GM03348 (cell line): ENCODE data around the gene CERS5.
A peak's percentile ranks its signal among the peaks of the same experiment; 100 is the strongest.

Source experiments
- DNase-seq: peaks from one replicate; pipeline ENCODE4 v3.0.0; 2012; ENCODE audit warnings: low spot score

CERS5 gene, protein sequence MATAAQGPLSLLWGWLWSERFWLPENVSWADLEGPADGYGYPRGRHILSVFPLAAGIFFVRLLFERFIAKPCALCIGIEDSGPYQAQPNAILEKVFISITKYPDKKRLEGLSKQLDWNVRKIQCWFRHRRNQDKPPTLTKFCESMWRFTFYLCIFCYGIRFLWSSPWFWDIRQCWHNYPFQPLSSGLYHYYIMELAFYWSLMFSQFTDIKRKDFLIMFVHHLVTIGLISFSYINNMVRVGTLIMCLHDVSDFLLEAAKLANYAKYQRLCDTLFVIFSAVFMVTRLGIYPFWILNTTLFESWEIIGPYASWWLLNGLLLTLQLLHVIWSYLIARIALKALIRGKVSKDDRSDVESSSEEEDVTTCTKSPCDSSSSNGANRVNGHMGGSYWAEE

DNA sequence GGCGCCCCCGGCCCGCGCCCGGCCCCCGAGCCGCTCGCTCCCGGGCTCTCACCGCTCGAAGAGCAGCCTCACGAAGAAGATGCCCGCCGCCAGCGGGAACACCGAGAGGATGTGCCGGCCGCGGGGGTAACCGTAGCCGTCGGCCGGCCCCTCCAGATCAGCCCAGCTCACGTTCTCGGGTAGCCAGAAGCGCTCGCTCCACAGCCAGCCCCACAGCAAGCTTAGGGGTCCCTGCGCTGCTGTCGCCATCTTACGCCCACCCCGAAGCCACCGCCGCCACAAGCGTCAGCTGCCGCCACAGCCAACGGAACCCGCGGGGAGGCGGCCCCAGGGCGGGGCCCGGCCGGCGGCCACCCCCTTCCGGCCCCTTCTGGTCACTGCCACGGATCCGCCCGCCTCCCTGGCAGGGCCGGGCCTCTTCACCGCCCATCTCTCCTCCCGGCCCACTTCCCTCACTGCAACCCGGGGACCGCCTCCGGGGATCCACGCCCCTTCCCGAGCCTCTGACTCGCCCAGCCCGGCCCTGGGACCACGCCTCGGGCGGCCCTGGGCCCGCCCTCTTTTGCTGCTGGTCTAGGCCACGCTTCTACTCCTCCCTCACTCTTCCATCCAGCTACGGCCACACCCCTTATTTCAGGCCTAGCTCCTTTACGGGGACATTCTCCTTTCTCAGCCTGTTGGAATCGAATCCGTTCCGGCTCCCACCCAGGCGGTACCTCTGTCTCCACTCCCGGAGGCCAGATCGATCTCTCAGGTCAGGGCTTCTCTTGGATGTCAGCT is at the start of gene CERS5:
Gene CERS5 (minus strand): TSS at position 321 of the 780 bp plus-strand sequence. CDS start 72 bp downstream, at position 249.
- peak; percentile 99 for DNase-seq

DNA sequence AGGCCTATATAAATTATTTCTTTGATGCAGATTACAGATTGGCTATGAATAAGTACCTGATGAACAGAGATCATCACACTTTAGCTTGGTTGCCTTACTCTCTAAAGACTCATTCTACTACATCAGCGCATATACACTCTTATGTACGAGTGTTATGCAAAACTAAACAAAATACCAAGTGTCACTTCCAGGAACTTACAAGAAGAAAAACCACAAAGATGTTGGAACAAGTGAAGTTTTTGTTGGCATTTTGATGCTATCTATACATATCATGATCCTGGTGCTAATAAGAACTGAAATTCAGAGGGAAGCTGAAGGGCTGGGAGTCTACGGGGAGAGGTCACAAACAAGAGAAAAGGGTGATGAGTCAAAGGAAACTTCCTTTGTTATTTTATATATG is 47.9 kb upstream of the CERS5 start:
- no peak for DNase-seq

DNA sequence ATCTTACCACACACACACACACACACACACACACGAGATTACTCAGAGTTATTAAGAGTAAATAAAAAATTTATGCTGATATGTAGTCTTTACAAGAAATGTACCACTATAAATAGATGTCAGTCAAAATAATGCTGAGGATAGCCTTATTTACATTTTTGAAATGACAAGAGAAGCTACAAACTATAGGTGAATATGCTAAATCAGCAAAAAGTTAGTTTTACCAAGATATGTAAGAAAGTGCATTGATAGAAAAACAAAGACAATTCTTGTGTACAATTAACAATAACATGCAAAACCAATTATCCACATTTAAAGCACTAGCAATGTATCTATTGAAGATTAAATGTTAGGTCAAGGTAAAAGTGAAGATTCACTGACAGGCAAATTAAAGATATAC is 46.8 kb upstream of the CERS5 start:
- DNase-seq: no peak

DNA sequence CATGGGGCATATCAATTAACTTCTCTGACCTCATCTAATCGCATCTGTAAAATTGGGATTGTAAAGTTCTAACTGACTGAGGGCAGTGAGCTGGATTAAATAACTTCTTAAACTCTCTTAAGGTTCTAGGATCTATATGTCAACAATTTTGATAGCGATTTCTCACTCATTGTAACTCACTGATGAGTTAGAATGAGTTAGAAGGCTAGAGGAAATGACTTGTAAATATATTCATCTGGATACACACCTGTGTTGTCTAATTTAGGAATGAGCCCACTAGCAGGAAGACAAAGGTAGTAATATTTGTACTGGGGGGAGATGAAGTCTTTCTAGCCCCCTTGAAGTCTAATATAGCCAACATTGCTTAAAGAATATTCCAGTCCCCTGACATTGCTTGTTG is 46.3 kb upstream of the CERS5 start:
- no peak for DNase-seq

DNA sequence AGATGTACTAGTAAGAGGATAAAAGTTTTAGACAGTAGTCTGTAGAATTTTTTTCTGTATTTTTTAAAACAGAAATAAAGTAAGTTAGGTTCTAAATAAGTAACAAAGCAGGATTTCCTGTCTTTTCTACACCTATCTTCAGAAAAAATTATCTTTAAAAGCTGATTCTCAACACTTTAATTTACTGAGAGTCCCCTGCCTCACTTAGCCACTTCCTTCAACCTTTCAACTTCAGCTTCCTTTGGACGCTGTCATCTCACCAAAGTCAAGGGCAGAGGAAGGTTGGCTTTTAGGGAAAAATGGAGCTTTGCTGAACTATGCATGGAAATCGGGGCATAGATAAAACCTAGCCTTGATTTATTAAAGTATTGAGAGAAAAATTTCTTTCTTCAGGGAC is 44.9 kb upstream of the CERS5 start:
- DNase-seq: no peak

DNA sequence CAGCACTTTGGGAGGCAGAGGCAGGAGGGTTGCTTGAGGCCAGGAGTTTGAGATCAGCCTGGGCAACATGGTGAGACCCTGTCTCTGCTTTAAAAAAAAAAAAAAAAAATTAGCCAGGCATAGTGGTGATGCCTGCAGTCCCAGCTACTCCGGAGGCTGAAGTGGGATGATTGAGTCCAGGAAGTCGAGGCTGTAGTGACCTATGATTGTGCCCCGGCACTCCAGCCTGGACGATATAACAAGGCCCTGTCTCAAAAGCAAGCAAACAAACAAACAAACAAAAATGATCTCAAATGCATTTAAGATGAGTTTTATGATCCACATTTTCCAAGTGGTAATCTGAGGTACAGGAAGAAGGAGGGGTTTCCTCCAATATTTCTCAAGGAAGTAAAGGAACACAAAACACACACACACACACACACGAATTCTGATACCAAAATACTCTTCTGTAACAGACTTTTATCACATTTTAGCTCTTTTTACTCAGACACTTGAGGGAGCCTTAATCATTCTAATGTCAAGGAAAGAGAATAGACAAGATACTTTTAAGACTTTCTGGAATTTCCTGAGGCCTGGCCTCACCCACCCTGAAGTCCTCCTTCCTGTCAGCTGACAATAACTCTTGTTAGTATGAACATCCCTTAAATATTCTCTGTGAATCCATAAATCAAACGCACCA is 44.4 kb upstream of the CERS5 start:
- peak; percentile 52 for DNase-seq

DNA sequence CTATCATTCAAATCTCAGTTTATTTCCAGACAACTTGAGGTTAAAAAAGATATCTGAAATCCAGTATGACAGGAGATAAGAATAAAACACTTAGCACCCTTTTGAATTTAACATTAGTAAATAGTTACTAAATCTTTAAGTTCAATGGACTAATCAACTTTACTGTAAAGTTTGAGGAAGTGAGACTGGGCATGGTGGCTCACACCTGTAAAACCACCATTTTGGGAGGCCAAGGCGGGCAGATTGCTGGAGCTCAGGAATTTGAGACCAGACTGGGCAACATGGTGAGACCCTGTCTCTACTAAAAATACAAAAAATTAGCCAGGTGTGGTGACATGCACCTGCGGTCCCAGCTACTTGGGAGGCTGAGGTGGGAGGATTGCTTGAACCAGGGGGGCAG is 40.3 kb upstream of the CERS5 start:
- no peak for DNase-seq

DNA sequence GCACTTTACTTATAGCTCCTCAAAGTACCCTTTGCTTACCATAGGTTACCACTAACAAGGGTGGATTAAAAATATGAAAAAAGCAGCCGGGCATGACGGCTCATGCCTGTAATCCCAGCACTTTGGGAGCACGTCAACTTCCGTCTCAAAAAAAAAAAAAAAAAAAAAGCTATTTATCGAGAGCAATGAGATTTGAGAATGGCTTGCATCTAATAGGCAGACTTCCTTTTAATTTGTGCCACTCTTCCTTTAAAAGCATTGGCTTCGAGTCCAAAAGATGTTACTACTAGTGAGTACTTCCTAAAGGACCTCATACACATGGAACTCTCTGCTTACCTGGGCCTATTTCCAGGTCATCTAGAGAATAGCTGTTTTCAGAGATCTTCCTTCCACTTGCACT is 38.5 kb upstream of the CERS5 start:
- DNase-seq: no peak

DNA sequence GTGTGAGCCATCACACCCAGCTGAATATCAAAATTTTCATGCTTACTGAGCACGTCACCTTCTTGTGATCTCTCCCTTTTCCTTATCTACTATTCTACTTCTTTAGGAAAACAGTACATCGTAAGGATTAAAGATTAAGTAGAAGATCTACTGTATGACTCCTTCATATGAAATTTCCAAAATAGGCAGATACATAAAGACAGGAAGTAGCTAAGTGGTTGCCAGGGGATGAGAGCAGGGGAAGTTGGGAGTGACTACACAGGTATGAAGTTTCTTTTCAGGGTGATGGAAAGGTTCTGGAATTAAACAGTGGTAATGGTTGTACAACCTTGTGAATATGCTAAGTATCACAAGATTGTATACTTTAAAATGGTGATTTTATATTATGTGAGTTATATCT is 36.5 kb upstream of the CERS5 start:
- no peak for DNase-seq

DNA sequence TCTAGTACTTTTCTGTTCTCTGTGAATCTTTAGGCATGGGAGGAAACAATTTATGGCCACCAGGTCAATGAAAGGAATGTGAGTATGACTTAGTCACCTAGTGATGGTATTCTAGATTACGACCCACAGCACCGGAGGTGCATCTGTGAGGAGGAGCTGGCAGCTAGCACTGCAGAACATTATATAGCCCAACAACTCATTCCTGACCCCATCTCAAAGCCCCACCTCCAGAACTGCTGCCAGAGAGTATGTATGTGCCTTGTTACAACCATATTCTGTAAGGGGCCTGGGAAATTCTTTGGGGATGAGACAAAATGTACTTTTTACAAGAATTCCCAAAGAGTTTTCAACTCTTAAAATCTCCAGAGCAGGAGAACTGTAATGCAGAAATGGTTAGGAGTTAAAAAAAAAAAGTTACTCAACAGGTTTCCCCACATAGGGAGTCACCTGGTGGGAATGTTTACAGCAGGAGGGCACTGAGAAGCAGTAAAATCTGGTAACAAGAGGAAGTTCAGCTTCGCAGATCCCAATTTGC is 34.9 kb upstream of the CERS5 start:
- peak; percentile 60 for DNase-seq

DNA sequence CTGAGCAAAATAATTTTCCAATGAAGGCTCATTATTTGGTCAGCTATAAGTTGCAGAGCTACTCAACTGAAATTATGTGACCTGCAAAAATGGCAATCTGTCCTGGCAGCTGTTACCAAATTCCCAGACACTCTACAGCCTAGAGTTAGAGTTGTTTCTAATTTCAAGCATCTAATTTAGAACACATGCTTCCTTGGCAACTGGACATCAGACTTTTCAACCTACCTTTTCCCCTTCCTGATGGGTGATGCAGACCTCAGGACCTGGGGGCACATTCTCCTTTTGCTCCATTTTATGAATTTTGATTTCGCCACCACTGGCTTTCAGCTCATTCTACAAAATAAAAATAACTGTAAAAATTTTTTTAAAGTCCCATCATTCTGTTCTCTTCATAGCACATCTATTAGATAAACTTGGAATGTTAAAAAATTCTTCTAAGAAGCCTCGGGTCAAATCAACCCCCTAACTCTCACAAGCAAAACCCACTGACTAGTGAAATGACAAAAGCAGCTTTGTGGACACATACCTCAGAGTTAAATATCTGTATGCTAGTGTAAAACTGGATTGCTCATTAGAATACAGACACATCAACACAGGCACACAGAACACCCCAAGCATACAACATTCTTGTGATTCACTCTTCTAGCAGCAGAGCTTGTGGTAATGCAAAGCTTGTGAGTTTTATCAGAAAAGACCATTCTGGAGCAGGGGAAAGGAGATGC is 33.5 kb upstream of the CERS5 start:
- DNase-seq: peak; percentile 41

DNA sequence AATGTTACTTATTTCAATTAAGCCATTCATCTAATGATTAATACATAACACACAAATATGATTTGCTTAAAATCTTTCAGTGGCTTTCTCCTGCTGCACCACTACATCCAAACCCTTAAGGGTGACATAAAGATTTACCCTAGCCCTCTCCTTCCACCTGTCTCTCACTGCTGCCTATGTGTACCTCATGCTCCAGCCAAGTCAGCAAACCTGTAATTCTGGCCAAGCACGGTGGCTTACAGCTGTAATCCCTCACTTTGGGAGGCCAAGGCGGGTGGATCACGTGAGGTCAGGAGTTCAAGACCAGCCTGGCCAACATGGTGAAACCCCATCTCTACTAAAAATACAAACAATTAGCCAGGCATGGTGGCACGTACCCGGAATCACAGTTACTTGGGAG is 31.7 kb upstream of the CERS5 start:
- DNase-seq: no peak

DNA sequence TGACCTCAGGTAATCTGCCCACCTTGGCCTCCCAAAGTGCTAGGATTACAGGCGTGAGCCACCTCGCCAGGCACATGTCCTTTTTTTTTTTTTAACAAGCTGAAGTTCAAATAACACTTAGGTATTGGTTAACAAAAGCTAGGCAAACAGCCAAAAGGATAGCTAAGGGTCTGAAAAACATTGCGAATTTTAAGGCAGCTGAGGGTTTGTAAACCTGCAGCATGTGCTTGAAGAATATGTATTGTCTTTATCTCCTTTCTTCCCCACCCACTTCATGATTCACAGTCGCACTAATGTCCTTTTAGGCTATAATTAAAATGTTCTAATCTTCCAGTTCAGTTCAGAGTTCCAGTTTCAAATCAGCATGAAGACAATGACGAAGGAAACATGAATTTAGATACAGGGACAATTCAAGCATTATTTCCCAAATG is 30.1 kb upstream of the CERS5 start:
- DNase-seq: no peak

DNA sequence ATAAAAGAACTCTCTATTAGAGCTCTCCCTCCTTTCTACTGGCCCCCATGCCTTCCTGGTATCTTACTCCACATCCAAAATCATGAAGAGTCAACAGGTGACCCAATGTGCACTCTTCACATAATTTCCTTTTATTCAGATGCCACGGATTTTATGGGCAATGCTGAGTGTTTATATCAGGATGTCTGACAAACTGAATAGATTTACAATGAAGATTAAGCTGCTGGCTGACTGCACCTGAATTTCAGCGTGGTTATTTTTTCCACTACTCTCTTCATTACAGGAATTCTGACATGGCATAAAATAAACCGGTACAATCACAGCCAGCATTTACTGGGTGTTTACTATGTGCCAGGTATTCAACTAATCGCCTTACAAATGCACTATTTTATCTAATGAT is 29.4 kb upstream of the CERS5 start:
- DNase-seq: no peak

DNA sequence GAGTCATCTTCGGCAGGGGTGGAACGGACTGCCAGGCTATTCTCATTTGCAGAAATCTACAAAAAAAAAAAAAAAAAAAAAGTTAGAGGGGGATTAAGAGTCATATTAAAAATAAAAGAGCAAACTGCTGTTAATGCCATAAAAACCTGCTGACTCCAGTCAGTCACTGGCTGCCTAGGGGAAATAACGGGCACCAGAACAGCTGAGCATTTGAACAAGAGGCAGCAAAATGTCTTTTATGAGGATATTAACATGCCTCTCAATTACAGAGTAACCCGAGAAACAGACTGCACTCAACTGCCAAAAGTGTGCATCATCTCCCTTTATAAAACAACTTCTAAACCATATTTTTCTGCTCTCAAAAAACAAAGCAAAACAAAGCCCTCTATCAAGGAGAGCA is 28.7 kb upstream of the CERS5 start:
- DNase-seq: no peak

DNA sequence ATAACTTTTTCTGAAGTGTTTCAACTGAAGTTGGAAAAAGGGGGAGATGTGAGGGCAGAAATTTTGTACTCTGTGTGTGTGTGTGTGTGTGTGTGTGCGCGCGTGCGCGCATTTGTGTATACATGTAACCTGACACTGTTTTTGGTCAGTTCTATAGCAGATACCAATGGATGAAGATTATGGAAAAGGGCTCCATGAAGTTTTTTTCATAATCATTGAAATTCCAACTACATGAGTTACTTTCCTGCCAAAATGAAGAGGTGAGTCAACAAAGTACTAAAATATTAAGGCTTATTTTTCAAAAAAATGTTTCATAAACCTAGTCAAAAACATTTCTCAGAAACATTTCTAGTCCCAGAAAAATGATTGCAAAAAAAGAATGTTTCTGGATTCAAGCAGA is 25.7 kb upstream of the CERS5 start:
- DNase-seq: peak; percentile 43

DNA sequence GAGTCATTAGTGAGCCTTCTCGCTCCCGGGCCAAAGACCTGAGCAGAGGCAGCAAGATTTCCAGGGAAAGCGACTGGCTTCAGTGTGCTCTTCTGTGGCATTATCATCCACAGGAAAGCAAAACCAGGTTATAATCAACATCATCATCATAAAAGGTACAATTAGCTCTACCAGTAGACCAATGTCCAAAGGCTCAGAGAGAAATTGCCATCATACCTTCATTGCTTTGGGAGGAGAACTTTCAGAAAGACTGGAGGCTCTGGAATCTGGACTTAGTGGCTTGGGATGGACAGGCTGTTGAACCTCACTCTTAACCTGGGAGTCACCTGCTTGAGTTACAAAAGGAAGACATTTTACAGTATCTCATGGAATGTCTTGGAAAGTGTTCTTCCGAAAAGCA is 25.1 kb upstream of the CERS5 start:
- DNase-seq: no peak

DNA sequence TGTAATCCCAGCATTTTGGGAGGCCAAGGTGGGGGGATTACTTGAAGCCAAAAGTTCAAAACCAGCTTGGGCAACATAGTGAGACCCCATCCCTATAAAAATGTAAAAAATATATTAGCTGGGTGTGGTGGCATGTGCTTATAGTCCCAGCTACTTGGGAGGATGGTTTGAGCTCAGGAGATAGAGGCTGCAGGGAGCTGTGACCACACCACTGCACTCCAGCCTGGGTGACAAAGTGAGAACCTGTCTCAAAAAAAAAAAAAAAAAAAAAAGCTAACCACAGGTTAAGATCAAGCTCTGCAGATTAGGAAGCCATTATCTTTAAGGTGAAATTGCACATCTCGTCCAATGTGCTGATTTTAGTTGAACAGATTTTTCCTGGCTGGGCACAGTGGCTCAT is 23.7 kb upstream of the CERS5 start:
- DNase-seq: no peak

DNA sequence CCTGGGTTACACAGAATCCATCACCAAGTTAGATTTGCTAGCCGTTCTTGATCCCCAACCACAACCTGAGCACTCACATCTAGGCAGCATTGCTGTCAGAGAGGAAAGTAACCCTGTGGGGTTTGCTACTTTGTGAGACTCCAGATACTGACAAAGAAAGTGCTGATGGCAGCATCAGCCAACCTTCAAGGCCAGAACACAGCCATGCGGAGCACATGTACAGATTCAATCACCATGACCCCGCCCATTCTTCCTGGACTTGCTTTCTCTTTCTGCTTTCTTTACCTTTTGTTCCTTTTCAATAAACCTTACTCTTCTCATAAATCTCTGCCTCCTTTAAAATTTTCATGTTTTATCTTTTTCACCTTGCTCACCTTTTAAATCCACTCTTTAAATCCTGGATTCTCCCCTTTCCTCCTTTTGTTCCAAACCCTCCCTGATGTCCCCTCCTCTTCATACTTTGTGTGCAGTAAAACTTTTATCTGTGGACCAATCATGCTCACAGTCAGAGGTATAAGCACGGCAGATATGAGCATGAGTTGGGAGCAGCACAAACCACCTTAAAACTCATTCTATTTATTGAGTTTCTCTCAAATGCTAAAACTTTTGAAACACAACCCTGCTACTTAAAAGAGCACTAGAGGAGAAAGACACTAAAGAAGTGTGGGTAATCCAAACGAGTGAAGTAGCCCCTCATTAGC is 21.9 kb upstream of the CERS5 start:
- no peak for DNase-seq

DNA sequence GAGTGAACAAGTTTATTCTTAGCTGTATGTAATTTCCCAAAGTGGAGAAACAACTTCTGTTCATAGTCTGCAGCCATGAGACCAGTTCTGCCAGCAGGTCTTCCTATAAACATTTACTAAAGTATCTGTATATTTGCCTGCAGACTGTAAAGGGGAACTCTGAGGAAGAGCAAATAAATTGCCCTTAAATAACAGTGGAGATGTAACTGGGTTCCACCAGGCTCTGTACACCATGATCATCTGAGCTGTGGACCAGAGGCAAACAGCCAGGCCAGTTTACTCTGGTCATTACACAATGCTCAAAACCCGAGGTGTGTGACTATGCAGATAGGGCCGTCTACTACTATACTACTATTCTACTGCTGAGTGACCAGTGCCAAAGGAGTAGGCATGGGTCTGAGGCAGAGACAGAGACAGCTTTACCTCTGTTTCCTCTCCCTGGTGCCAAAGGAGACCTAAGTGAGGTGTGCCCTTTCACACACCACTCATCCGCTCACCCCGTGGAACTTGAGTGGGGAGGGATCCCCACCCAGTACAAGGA is 21.1 kb upstream of the CERS5 start:
- peak; percentile 37 for DNase-seq
